ENCODE data around the gene ETV6.

DNA sequence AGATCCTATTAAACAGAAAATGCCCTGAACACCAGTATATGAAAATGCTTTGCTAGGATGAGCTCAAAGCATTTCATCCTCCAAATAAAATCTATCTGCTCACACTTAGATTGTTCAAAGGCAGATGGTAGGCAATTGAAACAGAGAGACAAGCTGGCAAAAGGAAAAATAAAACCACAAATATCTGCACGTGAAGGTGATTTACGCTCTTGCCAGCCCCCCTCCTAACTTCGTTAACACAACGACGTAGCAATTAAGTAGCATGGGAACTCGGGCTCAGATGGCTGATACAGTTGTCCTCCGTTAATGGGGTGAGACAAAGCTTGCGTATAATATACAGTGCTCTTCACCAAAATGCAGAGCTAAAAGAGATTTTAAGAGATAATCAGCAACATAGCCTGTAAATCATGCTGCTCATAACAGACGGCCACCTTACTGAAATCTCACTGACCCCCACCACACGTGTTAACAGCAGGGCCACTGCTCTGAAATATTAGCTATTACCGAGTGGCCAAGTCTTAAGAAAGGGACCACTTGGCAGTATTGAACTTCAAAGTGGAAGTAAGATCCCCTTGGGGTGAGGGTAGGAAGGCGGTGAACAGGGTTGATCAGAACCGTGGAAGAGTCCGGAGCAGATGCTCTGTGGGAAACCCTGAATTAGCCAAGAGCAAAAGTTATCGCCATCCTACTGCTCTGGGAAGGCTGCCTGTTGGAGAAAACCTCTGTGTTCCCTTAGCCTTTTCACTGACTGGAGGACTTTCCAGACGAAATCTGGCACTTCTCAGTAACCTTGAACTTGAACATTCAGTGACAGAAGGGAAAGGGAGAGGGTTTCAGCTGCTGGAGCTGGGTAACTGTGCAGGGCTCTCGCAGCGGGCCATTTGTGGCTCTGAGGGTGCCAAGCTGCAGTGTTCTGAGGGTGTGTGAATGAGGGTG is 23.1 kb downstream of the ETV6 start:
- TF ChIP-seq, protein P1, sequence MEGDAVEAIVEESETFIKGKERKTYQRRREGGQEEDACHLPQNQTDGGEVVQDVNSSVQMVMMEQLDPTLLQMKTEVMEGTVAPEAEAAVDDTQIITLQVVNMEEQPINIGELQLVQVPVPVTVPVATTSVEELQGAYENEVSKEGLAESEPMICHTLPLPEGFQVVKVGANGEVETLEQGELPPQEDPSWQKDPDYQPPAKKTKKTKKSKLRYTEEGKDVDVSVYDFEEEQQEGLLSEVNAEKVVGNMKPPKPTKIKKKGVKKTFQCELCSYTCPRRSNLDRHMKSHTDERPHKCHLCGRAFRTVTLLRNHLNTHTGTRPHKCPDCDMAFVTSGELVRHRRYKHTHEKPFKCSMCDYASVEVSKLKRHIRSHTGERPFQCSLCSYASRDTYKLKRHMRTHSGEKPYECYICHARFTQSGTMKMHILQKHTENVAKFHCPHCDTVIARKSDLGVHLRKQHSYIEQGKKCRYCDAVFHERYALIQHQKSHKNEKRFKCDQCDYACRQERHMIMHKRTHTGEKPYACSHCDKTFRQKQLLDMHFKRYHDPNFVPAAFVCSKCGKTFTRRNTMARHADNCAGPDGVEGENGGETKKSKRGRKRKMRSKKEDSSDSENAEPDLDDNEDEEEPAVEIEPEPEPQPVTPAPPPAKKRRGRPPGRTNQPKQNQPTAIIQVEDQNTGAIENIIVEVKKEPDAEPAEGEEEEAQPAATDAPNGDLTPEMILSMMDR (IDR thresholded peaks at IDR 0.05; ENCODE audit: borderline replicate concordance, extremely low read depth, low read length, poor library complexity, severe bottlenecking): no peak
- no peak for TF ChIP-seq EZH2 (IDR thresholded peaks at IDR 0.05; ENCODE audit: borderline replicate concordance, low read depth, low read length, severe bottlenecking)
